Measurements from ENCODE around the gene GADD45GIP1. TPM values are rescaled to one million over a fixed set of nuclear protein-coding genes. Genes with fewer than 3 reads are reported as not detected.

The GADD45GIP1 gene
- polyA plus RNA-seq, 2 of the 4 experiments (the other 2 are of a cell fraction), result 26.4 to 31.1 TPM

- 67% methylated on average over 3 of the region's 3 CpGs for WGBS (ENCODE audit: missing lambda C conversion rate)
- Histone ChIP-seq H3K4me1 (no peaks in the 10 kb centered on the region), H3K27ac (no peak overlapping the region), H3K4me2 (no peak overlapping the region), H3K9me3 (no peaks in the 10 kb centered on the region), H3K4me3 (no peak overlapping the region)
- CTCF ChIA-PET, result no interaction called here
- ATAC-seq, result no peak
- POLR2A ChIA-PET, result no interaction called here
- no peak for FAIRE-seq
- TF ChIP-seq RARB (CRISPR knock-in tag; IDR thresholded peaks at IDR 0.05) (no peak), RFX5 (IDR thresholded peaks at IDR 0.05) (no peak), POLR2A (IDR thresholded peaks at IDR 0.05; ENCODE audit: low read length) (no peak), MYC (IDR thresholded peaks at IDR 0.05; ENCODE audit: borderline replicate concordance, low read length) (no peak), E2F6 (IDR thresholded peaks at IDR 0.05; ENCODE audit: borderline replicate concordance, low read depth) (no peak), ZFP36 (IDR thresholded peaks at IDR 0.05; ENCODE audit: borderline replicate concordance, partially characterized antibody) (no peak), ZC3H11A (IDR thresholded peaks at IDR 0.05) (no peak), RCOR1 (IDR thresholded peaks at IDR 0.05; ENCODE audit: low read depth, low read length) (no peak), GATA3 (IDR thresholded peaks at IDR 0.05; ENCODE audit: borderline replicate concordance) (no peak), MAFK (IDR thresholded peaks at IDR 0.05; ENCODE audit: partially characterized antibody) (no peak), KDM5A (IDR thresholded peaks at IDR 0.05) (no peak), FOSB (CRISPR knock-in tag; IDR thresholded peaks at IDR 0.05) (no peak), CTCF (IDR thresholded peaks at IDR 0.05) (no peak), USF2 (IDR thresholded peaks at IDR 0.05) (no peak), PHF8 (IDR thresholded peaks at IDR 0.05; ENCODE audit: borderline replicate concordance, low read depth) (no peak), FOSL2 (IDR thresholded peaks at IDR 0.05) (no peak), FOSL2 (CRISPR knock-in tag; IDR thresholded peaks at IDR 0.05) (no peak), JUN (IDR thresholded peaks at IDR 0.05) (no peak)
- no peak for DNase-seq (ENCODE audit: low read depth in 1 of 2, low spot score in 1 of 2)
Measured at GRCh38 chr19:12990853-12991252, 33.8 kb upstream of the GADD45GIP1 start.

GRCh38 chr19:12990431-12990830 is 33.4 kb upstream of the GADD45GIP1 start:
- CTCF ChIA-PET, result interaction anchor here (0.6 to 1.0 kb wide), 3 partner anchors 64 to 165 kb away, joined by 3 to 4 read pairs (median 3); no protein-coding TSS in a partner anchor
- FAIRE-seq (no peak), DNase-seq (ENCODE audit: low read depth in 1 of 2, low spot score in 1 of 2) (no peak), ATAC-seq (no peak)
- no peak for TF ChIP-seq CTCF (IDR thresholded peaks at IDR 0.05)
- no peak for TF ChIP-seq KDM1A (IDR thresholded peaks at IDR 0.05; ENCODE audit: low read depth)
- TF ChIP-seq ESRRA (IDR thresholded peaks at IDR 0.05; ENCODE audit: borderline replicate concordance, low read length), result no peak
- TF ChIP-seq PBX3 (IDR thresholded peaks at IDR 0.05), result no peak
- TF ChIP-seq, protein P1, sequence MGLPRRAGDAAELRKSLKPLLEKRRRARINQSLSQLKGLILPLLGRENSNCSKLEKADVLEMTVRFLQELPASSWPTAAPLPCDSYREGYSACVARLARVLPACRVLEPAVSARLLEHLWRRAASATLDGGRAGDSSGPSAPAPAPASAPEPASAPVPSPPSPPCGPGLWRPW (IDR thresholded peaks at IDR 0.05), result no peak
- TF ChIP-seq CBX8 (IDR thresholded peaks at IDR 0.05), result no peak
- TF ChIP-seq TP53 (CRISPR knock-in tag; IDR thresholded peaks at IDR 0.05), result no peak
- TF ChIP-seq, protein P2, sequence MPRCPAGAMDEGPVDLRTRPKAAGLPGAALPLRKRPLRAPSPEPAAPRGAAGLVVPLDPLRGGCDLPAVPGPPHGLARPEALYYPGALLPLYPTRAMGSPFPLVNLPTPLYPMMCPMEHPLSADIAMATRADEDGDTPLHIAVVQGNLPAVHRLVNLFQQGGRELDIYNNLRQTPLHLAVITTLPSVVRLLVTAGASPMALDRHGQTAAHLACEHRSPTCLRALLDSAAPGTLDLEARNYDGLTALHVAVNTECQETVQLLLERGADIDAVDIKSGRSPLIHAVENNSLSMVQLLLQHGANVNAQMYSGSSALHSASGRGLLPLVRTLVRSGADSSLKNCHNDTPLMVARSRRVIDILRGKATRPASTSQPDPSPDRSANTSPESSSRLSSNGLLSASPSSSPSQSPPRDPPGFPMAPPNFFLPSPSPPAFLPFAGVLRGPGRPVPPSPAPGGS (IDR thresholded peaks at IDR 0.05), result no peak
- no peak for TF ChIP-seq MAFK (IDR thresholded peaks at IDR 0.05; ENCODE audit: partially characterized antibody)
- TF ChIP-seq NPAS2 (CRISPR knock-in tag; IDR thresholded peaks at IDR 0.05; ENCODE audit: borderline replicate concordance), result no peak
- TF ChIP-seq MAZ (IDR thresholded peaks at IDR 0.05; ENCODE audit: borderline replicate concordance, low read depth, low read length), result no peak
- no peak for TF ChIP-seq USF2 (IDR thresholded peaks at IDR 0.05)
- no peak for TF ChIP-seq E2F6 (IDR thresholded peaks at IDR 0.05; ENCODE audit: borderline replicate concordance, low read depth)
- POLR2A ChIA-PET, result no interaction called here
- Histone ChIP-seq H3K27ac (no peak overlapping the region), H3K4me2 (no peak overlapping the region), H3K4me1 (no peaks in the 10 kb centered on the region), H3K9me3 (no peaks in the 10 kb centered on the region), H3K4me3 (no peak overlapping the region)
- 83% methylated on average over 12 of the region's 22 CpGs for WGBS (ENCODE audit: missing lambda C conversion rate)
